Measurements from ENCODE around the gene MSX2. TPM values are rescaled to one million over a fixed set of nuclear protein-coding genes. Genes with fewer than 3 reads are reported as not detected.

Gene MSX2
- total RNA-seq, 1 experiment from 2014 or later = 64.4 TPM

GRCh38 chr5:174698156-174698555 lies 26.2 kb upstream of the MSX2 start:
- Mint-ChIP-seq H3K27me3 (ENCODE audit: insufficient read depth, unreplicated experiment) (no peaks in the 10 kb centered on the region), H3K4me1 (ENCODE audit: low read depth, unreplicated experiment) (peaks cover 18% of the 10 kb centered on the region), H3K9me3 (ENCODE audit: unreplicated experiment) (no peaks in the 10 kb centered on the region), H3K27ac (ENCODE audit: unreplicated experiment) (no peak overlapping the region), H3K36me3 (ENCODE audit: insufficient read depth, unreplicated experiment) (peaks cover under 1% of the 10 kb centered on the region), H3K4me3 (ENCODE audit: unreplicated experiment) (no peak overlapping the region)
- intact Hi-C loops (cut with micrococcal nuclease; ENCODE audit: unreplicated experiment) = no loop called here
- TF ChIP-seq CTCF (IDR thresholded peaks at IDR 0.05; ENCODE audit: insufficient read depth in 1 of 2, low read depth in 1 of 2, low read length in 1 of 2, severe bottlenecking in 1 of 2, unreplicated experiment in 1 of 2) = no peak
- Histone ChIP-seq H3K4me1 (peaks cover 21% of the 10 kb centered on the region), H3K36me3 (ENCODE audit: control insufficient read depth, insufficient read depth, low read length) (no peaks in the 10 kb centered on the region), H3K4me3 (ENCODE audit: low read depth, low read length) (no peak overlapping the region), H3K27me3 (replicated peaks; ENCODE audit: control insufficient read depth, insufficient read depth, low read length) (no peaks in the 10 kb centered on the region), H3K9me3 (no peaks in the 10 kb centered on the region)
- no peak for DNase-seq
- POLR2A ChIA-PET = no interaction called here
- CTCF ChIA-PET = no interaction called here
- no TSS peak for BruUV-seq (replicated peaks)

GRCh38 chr5:174699131-174699530 lies 25.3 kb upstream of the MSX2 start:
- no TSS peak for BruUV-seq (replicated peaks)
- no peaks in the 10 kb centered on the region for H3K9me3 ChIP-seq

GRCh38 chr5:174706997-174707572 lies 17.3 kb upstream of the MSX2 start:
- BruUV-seq (replicated peaks) = no TSS peak
- H3K4me3 Mint-ChIP-seq (ENCODE audit: unreplicated experiment) = peak overlapping the region; percentile 46
- Histone ChIP-seq H3K27me3 (replicated peaks; ENCODE audit: control insufficient read depth, insufficient read depth, low read length) (no peaks in the 10 kb centered on the region), H3K9me3 (no peaks in the 10 kb centered on the region), H3K36me3 (ENCODE audit: control insufficient read depth, insufficient read depth, low read length) (no peaks in the 10 kb centered on the region), H3K4me1 (peaks cover 18% of the 10 kb centered on the region), H3K4me3 (ENCODE audit: low read depth, low read length) (no peak overlapping the region)
- no peaks in the 10 kb centered on the region for H3K27me3 Mint-ChIP-seq (ENCODE audit: insufficient read depth, unreplicated experiment)
- H3K4me1 Mint-ChIP-seq (ENCODE audit: low read depth, unreplicated experiment) = peaks cover 32% of the 10 kb centered on the region
- ChIA-PET CTCF (interaction anchor here (0.5 kb wide), 1 partner anchor 123 kb away, joined by 3 read pairs; no protein-coding TSS in a partner anchor), POLR2A (no interaction called here)
- no peaks in the 10 kb centered on the region for H3K9me3 Mint-ChIP-seq (ENCODE audit: unreplicated experiment)
- H3K36me3 Mint-ChIP-seq (ENCODE audit: insufficient read depth, unreplicated experiment) = peaks cover 5% of the 10 kb centered on the region
- intact Hi-C loops (cut with micrococcal nuclease; ENCODE audit: unreplicated experiment) = no loop called here
- TF ChIP-seq CTCF (IDR thresholded peaks at IDR 0.05; ENCODE audit: insufficient read depth in 1 of 2, low read depth in 1 of 2, low read length in 1 of 2, severe bottlenecking in 1 of 2, unreplicated experiment in 1 of 2) = no peak
- no peak overlapping the region for H3K27ac Mint-ChIP-seq (ENCODE audit: unreplicated experiment)
- peak in 1 of 2 experiments; percentile 8 for DNase-seq

More at GRCh38 chr5:174699131-174699530, 25.3 kb upstream of the MSX2 start:
- no peaks in the 10 kb centered on the region for H3K27me3 ChIP-seq (replicated peaks; ENCODE audit: control insufficient read depth, insufficient read depth, low read length)
- no peak overlapping the region for H3K27ac Mint-ChIP-seq (ENCODE audit: unreplicated experiment)
- TF ChIP-seq CTCF (IDR thresholded peaks at IDR 0.05; ENCODE audit: insufficient read depth in 1 of 2, low read depth in 1 of 2, low read length in 1 of 2, severe bottlenecking in 1 of 2, unreplicated experiment in 1 of 2) = no peak
- ChIA-PET POLR2A (no interaction called here), CTCF (no interaction called here)
- peaks cover 9% of the 10 kb centered on the region for H3K4me1 Mint-ChIP-seq (ENCODE audit: low read depth, unreplicated experiment)
- no peak for DNase-seq
- no peaks in the 10 kb centered on the region for H3K36me3 ChIP-seq (ENCODE audit: control insufficient read depth, insufficient read depth, low read length)
- H3K4me3 ChIP-seq (ENCODE audit: low read depth, low read length) = no peak overlapping the region
- peaks cover 15% of the 10 kb centered on the region for H3K4me1 ChIP-seq
- no peaks in the 10 kb centered on the region for H3K36me3 Mint-ChIP-seq (ENCODE audit: insufficient read depth, unreplicated experiment)
- no peak overlapping the region for H3K4me3 Mint-ChIP-seq (ENCODE audit: unreplicated experiment)
- intact Hi-C loops (cut with micrococcal nuclease; ENCODE audit: unreplicated experiment) = no loop called here
- no peaks in the 10 kb centered on the region for H3K9me3 Mint-ChIP-seq (ENCODE audit: unreplicated experiment)
- no peaks in the 10 kb centered on the region for H3K27me3 Mint-ChIP-seq (ENCODE audit: insufficient read depth, unreplicated experiment)

All from Caco-2 (cell line).